SK-N-SH treated with all-trans-retinoic acid at 6 μM for 48 hours (cell line): ENCODE results near the gene ASPN.

Experiments
- ATAC-seq: fragments of 200-7000 bp; cut with Tn5 transposase; 3 replicates; pipeline ENCODE4 v1.9.1; 2020; ENCODE audit warnings: mild to moderate bottlenecking, moderate library complexity
- ARNTL ChIP-seq: fragments of 450-650 bp; formaldehyde crosslinking; IDR thresholded peaks from 2 replicates; pipeline ENCODE4 v1.5.0; 2020; ENCODE audit warnings: low read depth, mild to moderate bottlenecking, moderate library complexity, borderline replicate concordance
- BACH2 ChIP-seq: fragments of 250-450 bp; sonication (Bioruptor Pico); IDR thresholded peaks from 2 replicates; pipeline ENCODE4 v1.9.0; 2021; ENCODE audit warnings: mild to moderate bottlenecking, borderline replicate concordance
- CSDC2 ChIP-seq: fragments of 250-450 bp; sonication (Bioruptor Pico); IDR thresholded peaks from 2 replicates; pipeline ENCODE4 v1.5.0; 2020; ENCODE audit warnings: mild to moderate bottlenecking, moderate library complexity
- CSRNP3 ChIP-seq: fragments of 250-450 bp; sonication (Bioruptor Pico); IDR thresholded peaks from 2 replicates; pipeline ENCODE4 v1.5.1; 2021; ENCODE audit warnings: mild to moderate bottlenecking, moderate library complexity
- ESRRG ChIP-seq: fragments of 250-450 bp; sonication (Bioruptor Pico); IDR thresholded peaks from 2 replicates; pipeline ENCODE4 v1.6.1; 2021; ENCODE audit warnings: mild to moderate bottlenecking
- GLIS3 ChIP-seq: fragments of 250-450 bp; sonication (Bioruptor Pico); IDR thresholded peaks from 2 replicates; pipeline ENCODE4 v1.5.0; 2020; ENCODE audit warnings: mild to moderate bottlenecking, moderate library complexity
- ISL1 ChIP-seq: fragments of 250-450 bp; sonication (Bioruptor Pico); IDR thresholded peaks from 2 replicates; pipeline ENCODE4 v2.1.2; 2022; ENCODE audit warnings: mild to moderate bottlenecking, moderate library complexity
- PATZ1 ChIP-seq: fragments of 250-450 bp; sonication (Bioruptor Pico); IDR thresholded peaks from 2 replicates; pipeline ENCODE4 v1.8.0; 2020; ENCODE audit warnings: mild to moderate bottlenecking, moderate library complexity, borderline replicate concordance
- POU6F1 ChIP-seq: fragments of 250-450 bp; sonication (Bioruptor Pico); IDR thresholded peaks from 2 replicates; pipeline ENCODE4 v1.8.0; 2021; ENCODE audit warnings: low read depth, mild to moderate bottlenecking, moderate library complexity, borderline replicate concordance
- PPARA ChIP-seq: fragments of 250-450 bp; sonication (Bioruptor Pico); IDR thresholded peaks from 2 replicates; pipeline ENCODE4 v1.5.0; 2020; ENCODE audit warnings: mild to moderate bottlenecking, borderline replicate concordance
- RARB ChIP-seq: fragments of 250-450 bp; sonication (Bioruptor Pico); IDR thresholded peaks from 2 replicates; pipeline ENCODE4 v1.8.0; 2021; ENCODE audit warnings: mild to moderate bottlenecking, moderate library complexity
- SNAI2 ChIP-seq: fragments of 250-450 bp; sonication (Bioruptor Pico); IDR thresholded peaks from 2 replicates; pipeline ENCODE4 v1.5.0; 2020; ENCODE audit warnings: mild to moderate bottlenecking, moderate library complexity
- TCF4 ChIP-seq: fragments of 250-450 bp; sonication (Bioruptor Pico); IDR thresholded peaks from 2 replicates; pipeline ENCODE4 v1.8.0; 2021; ENCODE audit warnings: mild to moderate bottlenecking, moderate library complexity, borderline replicate concordance
- TOX ChIP-seq: fragments of 250-450 bp; sonication (Bioruptor Pico); IDR thresholded peaks from 2 replicates; pipeline ENCODE4 v1.8.0; 2021; ENCODE audit warnings: mild to moderate bottlenecking, moderate library complexity, borderline replicate concordance
- TSHZ2 ChIP-seq: fragments of 250-450 bp; sonication (Bioruptor Pico); IDR thresholded peaks from 2 replicates; pipeline ENCODE4 v1.5.0; 2020; ENCODE audit warnings: mild to moderate bottlenecking, moderate library complexity
- ZC3H10 ChIP-seq: fragments of 250-450 bp; sonication (Bioruptor Pico); IDR thresholded peaks from 2 replicates; pipeline ENCODE4 v1.5.1; 2021; ENCODE audit warnings: mild to moderate bottlenecking, moderate library complexity
- ZFP3 ChIP-seq: fragments of 250-450 bp; sonication (Bioruptor Pico); IDR thresholded peaks from 2 replicates; pipeline ENCODE4 v1.5.0; 2020; ENCODE audit warnings: mild to moderate bottlenecking, moderate library complexity
- ZNF70 ChIP-seq: fragments of 450-650 bp; formaldehyde crosslinking; IDR thresholded peaks from 2 replicates; pipeline ENCODE4 v1.5.0; 2020; ENCODE audit warnings: mild to moderate bottlenecking, moderate library complexity
- ZNF8 ChIP-seq: fragments of 450-650 bp; formaldehyde crosslinking; IDR thresholded peaks from 2 replicates; pipeline ENCODE4 v1.5.0; 2020; ENCODE audit warnings: mild to moderate bottlenecking, moderate library complexity

ASPN gene

GRCh38 chr9:92520837-92521236 lies 38.5 kb upstream of the ASPN start (continued):
- TF ChIP-seq TSHZ2 (CRISPR knock-in tag) (no peak), TCF4 (CRISPR knock-in tag) (no peak), ESRRG (no peak), RARB (CRISPR knock-in tag) (no peak)

- TF ChIP-seq RARB (CRISPR knock-in tag) (no peak), ZNF70 (CRISPR knock-in tag) (no peak), TSHZ2 (CRISPR knock-in tag) (no peak), ISL1 (CRISPR knock-in tag) (no peak), ZFP3 (CRISPR knock-in tag) (no peak), CSRNP3 (CRISPR knock-in tag) (no peak), ARNTL (no peak), ESRRG (no peak), ZC3H10 (CRISPR knock-in tag) (no peak), CSDC2 (CRISPR knock-in tag) (no peak), PATZ1 (CRISPR knock-in tag) (no peak), ZNF8 (CRISPR knock-in tag) (no peak), SNAI2 (CRISPR knock-in tag) (no peak), PPARA (no peak), GLIS3 (CRISPR knock-in tag) (no peak), POU6F1 (CRISPR knock-in tag) (no peak), BACH2 (CRISPR knock-in tag) (no peak), TOX (no peak)
- ATAC-seq, result no peak
Measured at GRCh38 chr9:92518199-92518598, 35.9 kb upstream of the ASPN start.

- TF ChIP-seq ZFP3 (CRISPR knock-in tag), result no peak
- TF ChIP-seq ISL1 (CRISPR knock-in tag), result 0 out of 2 replicates have a peak, but pooled peaks have one; percentile 7
- TF ChIP-seq TCF4 (CRISPR knock-in tag), result peak; percentile 38; the same call in 1 of the 2 replicates
- no peak for TF ChIP-seq CSDC2 (CRISPR knock-in tag)
- no peak for TF ChIP-seq RARB (CRISPR knock-in tag)
- no peak for TF ChIP-seq ARNTL
- no peak for ATAC-seq
Measured at GRCh38 chr9:92517046-92517445, 34.7 kb upstream of the ASPN start.
